ENCODE data around the gene PCSK5.
A peak's percentile ranks its signal among the peaks of the same experiment; 100 is the strongest.

The PCSK5 gene

GRCh38 chr9:75967556-75967955 is 77.1 kb downstream of the PCSK5 start:
- no peak for DNase-seq

- no peak for DNase-seq
These were observed 83.7 kb downstream of the PCSK5 start for GRCh38 chr9:75974016-75974766.

- DNase-seq = no peak
These were observed 84.6 kb downstream of the PCSK5 start for GRCh38 chr9:75975071-75975470.

GRCh38 chr9:75976549-75976948 is 86.1 kb downstream of the PCSK5 start:
- DNase-seq = no peak

GRCh38 chr9:75979362-75979761 is 88.9 kb downstream of the PCSK5 start:
- no peak for DNase-seq

- DNase-seq = no peak
These were observed 93.0 kb downstream of the PCSK5 start for GRCh38 chr9:75983319-75984045.

GRCh38 chr9:75985515-75985914 is 95.0 kb downstream of the PCSK5 start:
- no peak for DNase-seq

GRCh38 chr9:75988663-75989062 is 98.2 kb downstream of the PCSK5 start:
- no peak for DNase-seq

- no peak for DNase-seq
These were observed 99.7 kb downstream of the PCSK5 start for GRCh38 chr9:75990156-75990555.

- no peak for DNase-seq
These were observed 100.3 kb downstream of the PCSK5 start for GRCh38 chr9:75990576-75991304.

GRCh38 chr9:75992482-75993206 is 102.2 kb downstream of the PCSK5 start:
- peak; percentile 41 for DNase-seq

- DNase-seq = no peak
These were observed 103.0 kb downstream of the PCSK5 start for GRCh38 chr9:75993434-75993833.

GRCh38 chr9:75995066-75995465 is 104.6 kb downstream of the PCSK5 start:
- no peak for DNase-seq

- no peak for DNase-seq
These were observed 106.3 kb downstream of the PCSK5 start for GRCh38 chr9:75996726-75997125.

GRCh38 chr9:75997206-75997605 is 106.7 kb downstream of the PCSK5 start:
- no peak for DNase-seq

GRCh38 chr9:75998096-75998780 is 107.8 kb downstream of the PCSK5 start:
- no peak for DNase-seq

GRCh38 chr9:76001459-76001858 is 111.0 kb downstream of the PCSK5 start:
- DNase-seq = no peak

- no peak for DNase-seq
These were observed 112.6 kb downstream of the PCSK5 start for GRCh38 chr9:76003041-76003440.

- DNase-seq = peak; percentile 17
These were observed 114.1 kb downstream of the PCSK5 start for GRCh38 chr9:76004526-76004925.

- DNase-seq = no peak
These were observed 117.5 kb downstream of the PCSK5 start for GRCh38 chr9:76007935-76008334.

- DNase-seq = no peak
These were observed 123.3 kb downstream of the PCSK5 start for GRCh38 chr9:76013809-76014208.

- DNase-seq = no peak
These were observed 127.8 kb downstream of the PCSK5 start for GRCh38 chr9:76018235-76018634.

Data from activated CD4-positive, alpha-beta T cell treated with anti-CD3 and anti-CD28 coated beads, Interleukin-10, Interleukin-2, amounts not matched to agents 100 ng/mL and 50 ng/mL, durations not matched to agents 16 hours and 8 hours (primary cell).